GM20000 (cell line): Measurements from ENCODE around the gene KRTAP10-4.

Experiments
- DNase-seq: peaks from one replicate; pipeline ENCODE4 v3.0.0; 2012; ENCODE audit warnings: low spot score
- TF ChIP-seq, protein P1 (sequence below): IDR thresholded peaks from 2 replicates; pipeline ENCODE4 v1.5.1; 2012; ENCODE audit warnings: mild to moderate bottlenecking, control low read depth; ENCODE audit errors: extremely low read depth, missing control alignments

KRTAP10-4 gene

GRCh38 chr21:44611551-44611950 lies 38.0 kb downstream of the KRTAP10-4 start:
- TF ChIP-seq, protein P1, sequence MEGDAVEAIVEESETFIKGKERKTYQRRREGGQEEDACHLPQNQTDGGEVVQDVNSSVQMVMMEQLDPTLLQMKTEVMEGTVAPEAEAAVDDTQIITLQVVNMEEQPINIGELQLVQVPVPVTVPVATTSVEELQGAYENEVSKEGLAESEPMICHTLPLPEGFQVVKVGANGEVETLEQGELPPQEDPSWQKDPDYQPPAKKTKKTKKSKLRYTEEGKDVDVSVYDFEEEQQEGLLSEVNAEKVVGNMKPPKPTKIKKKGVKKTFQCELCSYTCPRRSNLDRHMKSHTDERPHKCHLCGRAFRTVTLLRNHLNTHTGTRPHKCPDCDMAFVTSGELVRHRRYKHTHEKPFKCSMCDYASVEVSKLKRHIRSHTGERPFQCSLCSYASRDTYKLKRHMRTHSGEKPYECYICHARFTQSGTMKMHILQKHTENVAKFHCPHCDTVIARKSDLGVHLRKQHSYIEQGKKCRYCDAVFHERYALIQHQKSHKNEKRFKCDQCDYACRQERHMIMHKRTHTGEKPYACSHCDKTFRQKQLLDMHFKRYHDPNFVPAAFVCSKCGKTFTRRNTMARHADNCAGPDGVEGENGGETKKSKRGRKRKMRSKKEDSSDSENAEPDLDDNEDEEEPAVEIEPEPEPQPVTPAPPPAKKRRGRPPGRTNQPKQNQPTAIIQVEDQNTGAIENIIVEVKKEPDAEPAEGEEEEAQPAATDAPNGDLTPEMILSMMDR = no peak
- DNase-seq = no peak

- TF ChIP-seq, protein P1 = no peak
- no peak for DNase-seq
Observed at GRCh38 chr21:44612029-44612486, 38.5 kb downstream of the KRTAP10-4 start, which contains the start of gene KRTAP10-8. Gene KRTAP10-8 (plus strand): TSS chr21:44612079. CDS start chr21:44612101, 22 bp downstream.

DNA sequence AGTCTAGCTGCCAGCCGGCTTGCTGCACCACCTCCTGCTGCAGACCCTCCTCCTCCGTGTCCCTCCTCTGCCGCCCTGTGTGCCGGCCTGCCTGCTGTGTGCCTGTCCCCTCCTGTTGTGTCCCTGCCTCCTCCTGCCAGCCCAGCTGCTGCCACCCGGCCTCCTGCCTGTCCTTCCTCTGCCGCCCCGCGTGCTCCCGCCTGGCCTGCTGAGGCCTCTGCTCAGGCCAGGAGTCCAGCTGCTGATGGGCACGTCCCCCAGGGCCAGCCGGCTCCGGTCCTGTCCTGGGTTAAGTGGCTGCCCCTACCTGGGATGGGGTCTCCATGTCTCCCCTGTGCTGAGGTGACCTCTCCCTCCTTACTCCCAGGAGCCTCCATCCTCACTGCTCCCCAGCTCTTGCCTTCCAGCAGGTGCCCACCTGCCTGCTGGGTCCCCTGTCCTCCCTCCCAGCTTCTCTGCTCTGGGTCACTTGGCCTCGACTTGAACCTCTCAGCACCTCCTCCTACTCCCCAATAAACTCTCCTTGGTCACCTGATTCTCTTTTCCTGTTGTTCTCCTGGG lies 39.2 kb downstream of the KRTAP10-4 start:
- TF ChIP-seq, protein P1 = no peak
- DNase-seq = no peak

DNA sequence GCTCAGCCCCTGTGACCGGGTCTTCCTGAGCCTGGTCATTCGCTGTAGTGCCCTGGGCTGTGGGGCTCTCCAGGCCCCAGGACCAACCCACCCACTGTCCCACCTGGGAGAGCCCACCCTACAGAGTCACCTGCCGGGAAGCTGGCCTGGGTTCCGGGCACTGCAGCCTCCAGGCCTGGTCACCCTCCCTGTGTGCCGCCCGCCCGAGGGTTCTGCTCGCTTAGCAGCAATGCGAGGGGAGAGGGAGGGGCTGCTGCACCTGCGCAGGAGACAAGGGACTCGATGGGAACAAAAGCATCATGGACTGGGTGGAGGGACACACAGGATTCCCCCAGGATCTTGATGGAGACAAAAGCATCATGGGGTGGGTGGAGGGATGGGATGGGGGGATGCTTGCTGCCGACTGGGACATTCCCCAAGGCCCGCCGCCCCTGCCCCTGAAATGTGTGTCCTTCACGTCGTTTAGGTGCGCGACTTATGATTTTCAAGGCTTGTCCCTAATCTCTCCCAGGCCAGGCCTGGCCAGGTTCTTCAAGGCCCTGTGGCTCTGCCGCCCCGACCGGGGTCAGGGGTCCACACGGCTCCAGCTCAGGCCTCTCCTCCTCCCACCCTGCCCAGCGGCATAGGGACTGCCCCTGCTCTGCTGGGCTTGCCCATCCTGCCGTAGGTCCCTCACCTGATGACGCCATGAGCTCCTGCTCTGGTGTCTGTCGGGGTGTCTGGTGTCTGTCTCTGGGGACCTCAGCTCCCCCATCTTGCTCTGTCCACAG lies 40.0 kb downstream of the KRTAP10-4 start:
- TF ChIP-seq, protein P1 = no peak
- no peak for DNase-seq

DNA sequence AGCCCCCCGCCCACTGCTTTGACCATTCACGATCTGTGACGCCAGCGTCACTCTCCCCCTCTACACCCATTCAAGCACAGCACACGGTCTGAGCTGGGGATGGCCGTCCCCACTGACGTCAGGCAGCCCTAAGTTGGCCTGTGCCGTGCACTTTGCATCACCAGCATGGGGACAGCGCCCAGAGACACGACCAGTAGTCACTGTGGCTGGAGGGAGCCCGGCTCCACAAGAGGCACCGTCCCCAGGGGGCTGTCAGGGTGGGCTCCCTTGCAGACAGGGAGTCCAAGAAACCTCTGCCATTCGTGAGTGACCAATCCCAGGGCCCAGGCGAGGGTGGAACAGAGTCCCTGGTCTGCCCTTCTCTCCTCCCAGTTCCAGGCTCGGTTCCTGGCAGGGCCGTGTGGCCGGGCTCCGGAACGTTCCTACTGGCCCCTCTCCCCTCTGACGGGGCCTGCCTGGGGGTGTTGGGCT lies 40.7 kb downstream of the KRTAP10-4 start:
- TF ChIP-seq, protein P1 = no peak
- DNase-seq = no peak

DNA sequence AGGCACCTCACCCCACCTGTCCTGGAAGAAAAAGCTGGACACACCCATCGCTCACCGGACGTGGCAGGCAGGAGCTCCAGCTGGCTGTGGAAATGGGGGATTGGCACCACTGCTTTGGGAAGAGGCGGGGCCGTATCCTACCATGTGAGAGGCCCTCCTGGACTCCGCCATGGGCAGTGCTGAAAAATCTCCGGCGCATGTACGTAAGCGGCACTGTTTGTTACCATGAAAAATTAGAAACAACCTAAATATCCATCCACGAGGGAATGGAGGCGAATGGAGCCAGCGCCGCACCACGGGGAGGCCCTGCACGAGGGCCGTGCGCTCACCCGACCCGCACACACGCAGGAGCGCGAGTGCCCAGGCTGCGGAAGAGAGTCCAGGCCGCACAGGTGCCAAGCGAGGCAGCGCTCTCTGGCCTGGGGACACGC lies 41.4 kb downstream of the KRTAP10-4 start:
- TF ChIP-seq, protein P1 = no peak
- DNase-seq = no peak

GRCh38 chr21:44615466-44615865 lies 41.9 kb downstream of the KRTAP10-4 start:
- TF ChIP-seq, protein P1 = no peak
- no peak for DNase-seq
